ENCODE measurements around the gene MYO5C. TPM values are rescaled to one million over a fixed set of nuclear protein-coding genes. Genes with fewer than 3 reads are reported as not detected.

The MYO5C gene
- total RNA-seq, 1 experiment from 2014 or later = 0.43 TPM

GRCh38 chr15:52246686-52247431 lies 48.7 kb downstream of the MYO5C start:
- ChIA-PET POLR2A (ENCODE audit: low non-redundant PET) (no interaction called here), CTCF (no interaction called here)
- no peaks in the 10 kb centered on the region for H3K9me3 ChIP-seq (ENCODE audit: low read depth, low read length, poor library complexity, severe bottlenecking)
- no peaks in the 10 kb centered on the region for H3K36me3 ChIP-seq (ENCODE audit: insufficient read depth, low read length, poor library complexity, severe bottlenecking)
- peaks cover 3% of the 10 kb centered on the region for H3K27me3 ChIP-seq (replicated peaks; ENCODE audit: insufficient read depth, low read depth, low read length, poor library complexity)
- intact Hi-C loops (cut with micrococcal nuclease; ENCODE audit: unreplicated experiment) = no loop called here
- no peak overlapping the region for H3K4me3 ChIP-seq (ENCODE audit: low read depth, low read length, poor library complexity, severe bottlenecking)
- no peak overlapping the region for H3K27ac ChIP-seq (ENCODE audit: low read depth, low read length, poor library complexity, severe bottlenecking)
- no peaks in the 10 kb centered on the region for H3K4me1 ChIP-seq (ENCODE audit: insufficient read depth, low read length, poor library complexity, severe bottlenecking)
- DNase-seq (ENCODE audit: low spot score) = no peak
- TF ChIP-seq EZH2 (IDR thresholded peaks at IDR 0.05; ENCODE audit: borderline replicate concordance, low read depth, low read length, poor library complexity, severe bottlenecking) = no peak
- TF ChIP-seq, protein P1, sequence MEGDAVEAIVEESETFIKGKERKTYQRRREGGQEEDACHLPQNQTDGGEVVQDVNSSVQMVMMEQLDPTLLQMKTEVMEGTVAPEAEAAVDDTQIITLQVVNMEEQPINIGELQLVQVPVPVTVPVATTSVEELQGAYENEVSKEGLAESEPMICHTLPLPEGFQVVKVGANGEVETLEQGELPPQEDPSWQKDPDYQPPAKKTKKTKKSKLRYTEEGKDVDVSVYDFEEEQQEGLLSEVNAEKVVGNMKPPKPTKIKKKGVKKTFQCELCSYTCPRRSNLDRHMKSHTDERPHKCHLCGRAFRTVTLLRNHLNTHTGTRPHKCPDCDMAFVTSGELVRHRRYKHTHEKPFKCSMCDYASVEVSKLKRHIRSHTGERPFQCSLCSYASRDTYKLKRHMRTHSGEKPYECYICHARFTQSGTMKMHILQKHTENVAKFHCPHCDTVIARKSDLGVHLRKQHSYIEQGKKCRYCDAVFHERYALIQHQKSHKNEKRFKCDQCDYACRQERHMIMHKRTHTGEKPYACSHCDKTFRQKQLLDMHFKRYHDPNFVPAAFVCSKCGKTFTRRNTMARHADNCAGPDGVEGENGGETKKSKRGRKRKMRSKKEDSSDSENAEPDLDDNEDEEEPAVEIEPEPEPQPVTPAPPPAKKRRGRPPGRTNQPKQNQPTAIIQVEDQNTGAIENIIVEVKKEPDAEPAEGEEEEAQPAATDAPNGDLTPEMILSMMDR (conservative IDR thresholded peaks at IDR 0.05; ENCODE audit: low read depth, low read length) = no peak
- BruUV-seq (replicated peaks) = no TSS peak

- CTCF ChIA-PET = no interaction called here
- Histone ChIP-seq H3K4me3 (ENCODE audit: low read depth, low read length, poor library complexity, severe bottlenecking) (no peak overlapping the region), H3K36me3 (ENCODE audit: insufficient read depth, low read length, poor library complexity, severe bottlenecking) (no peaks in the 10 kb centered on the region), H3K9me3 (ENCODE audit: low read depth, low read length, poor library complexity, severe bottlenecking) (no peaks in the 10 kb centered on the region), H3K27ac (ENCODE audit: low read depth, low read length, poor library complexity, severe bottlenecking) (no peak overlapping the region), H3K27me3 (replicated peaks; ENCODE audit: insufficient read depth, low read depth, low read length, poor library complexity) (peaks cover 2% of the 10 kb centered on the region), H3K4me1 (ENCODE audit: insufficient read depth, low read length, poor library complexity, severe bottlenecking) (no peaks in the 10 kb centered on the region)
- no peak for DNase-seq (ENCODE audit: low spot score)
- no peak for TF ChIP-seq EZH2 (IDR thresholded peaks at IDR 0.05; ENCODE audit: borderline replicate concordance, low read depth, low read length, poor library complexity, severe bottlenecking)
- intact Hi-C loops (cut with micrococcal nuclease; ENCODE audit: unreplicated experiment) = no loop called here
- POLR2A ChIA-PET (ENCODE audit: low non-redundant PET) = no interaction called here
- no TSS peak for BruUV-seq (replicated peaks)
These were observed 51.7 kb downstream of the MYO5C start for GRCh38 chr15:52243697-52244555.

DNA sequence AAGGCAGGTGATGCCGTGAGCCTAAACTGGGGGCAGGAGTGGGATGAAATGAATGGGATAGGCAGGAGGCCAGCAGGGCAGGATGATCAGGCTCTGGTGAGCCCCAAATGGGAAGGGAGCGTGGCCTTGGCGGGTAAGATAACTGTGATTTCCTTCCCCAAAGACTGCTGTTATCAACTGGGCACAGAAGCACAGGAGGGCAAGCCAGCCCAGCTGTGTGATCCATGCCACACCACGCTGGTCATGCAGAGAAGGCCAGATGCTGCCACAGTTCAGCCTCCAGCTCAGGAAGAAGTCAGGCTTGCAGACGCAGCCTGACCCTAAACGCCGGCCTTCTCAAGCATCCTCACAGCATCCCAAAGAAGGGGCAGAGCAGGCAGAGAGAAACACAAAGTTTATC lies 52.3 kb downstream of the MYO5C start:
- H3K4me3 ChIP-seq (ENCODE audit: low read depth, low read length, poor library complexity, severe bottlenecking) = no peak overlapping the region
- H3K27ac ChIP-seq (ENCODE audit: low read depth, low read length, poor library complexity, severe bottlenecking) = no peak overlapping the region
- no TSS peak for BruUV-seq (replicated peaks)
- DNase-seq (ENCODE audit: low spot score) = no peak
- no peaks in the 10 kb centered on the region for H3K4me1 ChIP-seq (ENCODE audit: insufficient read depth, low read length, poor library complexity, severe bottlenecking)
- TF ChIP-seq, protein P1 (conservative IDR thresholded peaks at IDR 0.05; ENCODE audit: low read depth, low read length) = no peak
- no peak for TF ChIP-seq EZH2 (IDR thresholded peaks at IDR 0.05; ENCODE audit: borderline replicate concordance, low read depth, low read length, poor library complexity, severe bottlenecking)
- intact Hi-C loops (cut with micrococcal nuclease; ENCODE audit: unreplicated experiment) = no loop called here
- ChIA-PET POLR2A (ENCODE audit: low non-redundant PET) (no interaction called here), CTCF (no interaction called here)
- H3K36me3 ChIP-seq (ENCODE audit: insufficient read depth, low read length, poor library complexity, severe bottlenecking) = no peaks in the 10 kb centered on the region
- no peaks in the 10 kb centered on the region for H3K9me3 ChIP-seq (ENCODE audit: low read depth, low read length, poor library complexity, severe bottlenecking)
- no peaks in the 10 kb centered on the region for H3K27me3 ChIP-seq (replicated peaks; ENCODE audit: insufficient read depth, low read depth, low read length, poor library complexity)

All from A673 (cell line).